Stimulated activated naive CD8-positive, alpha-beta T cell treated with anti-CD3 and anti-CD28 coated beads, Interleukin-15, Interleukin-2, amounts not matched to agents 100 ng/mL and 50 ng/mL, for 24 hours (primary cell): ENCODE measurements around the gene APCDD1L.
"Not testable (repeated sequence)": the region's sequence is repeated elsewhere in the genome, so short reads cannot be mapped to it uniquely, and the experiment has no call there.

ENCODE experiments used
- H3K27ac Mint-ChIP-seq: one replicate; pipeline ENCODE4 v1.8.0; 2021; ENCODE audit warnings: mild to moderate bottlenecking, mixed read lengths
- H3K27me3 Mint-ChIP-seq: one replicate; pipeline ENCODE4 v1.8.0; 2021; ENCODE audit warnings: mixed read lengths
- H3K36me3 Mint-ChIP-seq: one replicate; pipeline ENCODE4 v1.8.0; 2021; ENCODE audit warnings: low read depth, mixed read lengths
- H3K4me1 Mint-ChIP-seq: one replicate; pipeline ENCODE4 v1.8.0; 2021; ENCODE audit warnings: low read depth, mixed read lengths
- H3K4me3 Mint-ChIP-seq: one replicate; pipeline ENCODE4 v1.8.0; 2021; ENCODE audit warnings: mild to moderate bottlenecking, mixed read lengths
- H3K9me3 Mint-ChIP-seq: one replicate; pipeline ENCODE4 v1.8.0; 2021; ENCODE audit warnings: mixed read lengths

Gene APCDD1L

GRCh38 chr20:58512808-58513552 is 2.2 kb downstream of the APCDD1L start:
- H3K36me3 Mint-ChIP-seq: no peaks in the 10 kb centered on the region
- peaks cover 51% of the 10 kb centered on the region for H3K27me3 Mint-ChIP-seq
- H3K4me3 Mint-ChIP-seq: no peak overlapping the region
- H3K4me1 Mint-ChIP-seq: peaks cover 4% of the 10 kb centered on the region
- H3K9me3 Mint-ChIP-seq: no peaks in the 10 kb centered on the region
- no peak overlapping the region for H3K27ac Mint-ChIP-seq

GRCh38 chr20:58511861-58512260 is 3.3 kb downstream of the APCDD1L start:
- H3K9me3 Mint-ChIP-seq: no peaks in the 10 kb centered on the region
- no peaks in the 10 kb centered on the region for H3K36me3 Mint-ChIP-seq
- H3K27me3 Mint-ChIP-seq: peaks cover 40% of the 10 kb centered on the region
- H3K4me1 Mint-ChIP-seq: peaks cover 4% of the 10 kb centered on the region
- H3K27ac Mint-ChIP-seq: no peak overlapping the region
- H3K4me3 Mint-ChIP-seq: no peak overlapping the region

- H3K27me3 Mint-ChIP-seq: peaks cover 37% of the 10 kb centered on the region
- no peaks in the 10 kb centered on the region for H3K9me3 Mint-ChIP-seq
- no peak overlapping the region for H3K4me3 Mint-ChIP-seq
- no peaks in the 10 kb centered on the region for H3K36me3 Mint-ChIP-seq
- H3K27ac Mint-ChIP-seq: no peak overlapping the region
- H3K4me1 Mint-ChIP-seq: peaks cover 4% of the 10 kb centered on the region
Observed at GRCh38 chr20:58511364-58511763, 3.8 kb downstream of the APCDD1L start.

- H3K4me1 Mint-ChIP-seq: peaks cover 4% of the 10 kb centered on the region
- H3K27ac Mint-ChIP-seq: no peak overlapping the region
- no peaks in the 10 kb centered on the region for H3K9me3 Mint-ChIP-seq
- H3K27me3 Mint-ChIP-seq: peaks cover 35% of the 10 kb centered on the region
- no peak overlapping the region for H3K4me3 Mint-ChIP-seq
- H3K36me3 Mint-ChIP-seq: no peaks in the 10 kb centered on the region
Observed at GRCh38 chr20:58510921-58511320, 4.3 kb downstream of the APCDD1L start.

- H3K36me3 Mint-ChIP-seq: peaks cover 4% of the 10 kb centered on the region
- no peak overlapping the region for H3K4me3 Mint-ChIP-seq
- H3K27me3 Mint-ChIP-seq: peaks cover 27% of the 10 kb centered on the region
- no peak overlapping the region for H3K27ac Mint-ChIP-seq
- no peaks in the 10 kb centered on the region for H3K4me1 Mint-ChIP-seq
- peaks cover 5% of the 10 kb centered on the region for H3K9me3 Mint-ChIP-seq
Observed at GRCh38 chr20:58508762-58509395, 6.3 kb downstream of the APCDD1L start.

GRCh38 chr20:58506999-58507398 is 8.2 kb downstream of the APCDD1L start:
- H3K4me1 Mint-ChIP-seq, H3K4me3 Mint-ChIP-seq: not testable (repeated sequence)

GRCh38 chr20:58504566-58504965 is 10.6 kb downstream of the APCDD1L start:
- H3K4me1 Mint-ChIP-seq: no peaks in the 10 kb centered on the region

More at GRCh38 chr20:58506999-58507398, 8.2 kb downstream of the APCDD1L start:
- H3K9me3 Mint-ChIP-seq, H3K36me3 Mint-ChIP-seq, H3K27me3 Mint-ChIP-seq, H3K27ac Mint-ChIP-seq: not testable (repeated sequence)

GRCh38 chr20:58503668-58504067 is 11.5 kb downstream of the APCDD1L start:
- Mint-ChIP-seq H3K27me3 (peaks cover 3% of the 10 kb centered on the region), H3K4me3 (no peak overlapping the region), H3K9me3 (peaks cover 8% of the 10 kb centered on the region), H3K4me1 (no peaks in the 10 kb centered on the region), H3K27ac (no peak overlapping the region), H3K36me3 (peaks cover 4% of the 10 kb centered on the region)

More at GRCh38 chr20:58504566-58504965, 10.6 kb downstream of the APCDD1L start:
- Mint-ChIP-seq H3K9me3 (peaks cover 8% of the 10 kb centered on the region), H3K36me3 (peaks cover 4% of the 10 kb centered on the region), H3K27me3 (peaks cover 3% of the 10 kb centered on the region), H3K27ac (no peak overlapping the region), H3K4me3 (no peak overlapping the region)

GRCh38 chr20:58500256-58500655 is 14.9 kb downstream of the APCDD1L start:
- Mint-ChIP-seq H3K4me3 (no peak overlapping the region), H3K36me3 (no peaks in the 10 kb centered on the region), H3K9me3 (peaks cover 4% of the 10 kb centered on the region), H3K27ac (no peak overlapping the region), H3K27me3 (no peaks in the 10 kb centered on the region), H3K4me1 (no peaks in the 10 kb centered on the region)

- no peaks in the 10 kb centered on the region for H3K36me3 Mint-ChIP-seq
- H3K27me3 Mint-ChIP-seq: no peaks in the 10 kb centered on the region
- no peak overlapping the region for H3K27ac Mint-ChIP-seq
- H3K4me3 Mint-ChIP-seq: no peak overlapping the region
- no peaks in the 10 kb centered on the region for H3K4me1 Mint-ChIP-seq
- no peaks in the 10 kb centered on the region for H3K9me3 Mint-ChIP-seq
Observed at GRCh38 chr20:58498470-58499068, 16.6 kb downstream of the APCDD1L start.

- Mint-ChIP-seq H3K9me3 (no peaks in the 10 kb centered on the region), H3K4me1 (no peaks in the 10 kb centered on the region), H3K27ac (no peak overlapping the region), H3K27me3 (no peaks in the 10 kb centered on the region), H3K4me3 (no peak overlapping the region), H3K36me3 (no peaks in the 10 kb centered on the region)
Observed at GRCh38 chr20:58497724-58498469, 17.3 kb downstream of the APCDD1L start.

GRCh38 chr20:58497076-58497641 is 18.0 kb downstream of the APCDD1L start:
- Mint-ChIP-seq H3K27me3 (no peaks in the 10 kb centered on the region), H3K4me1 (no peaks in the 10 kb centered on the region), H3K27ac (no peak overlapping the region), H3K9me3 (no peaks in the 10 kb centered on the region), H3K4me3 (no peak overlapping the region), H3K36me3 (no peaks in the 10 kb centered on the region)

GRCh38 chr20:58496429-58496769 is 18.8 kb downstream of the APCDD1L start:
- no peaks in the 10 kb centered on the region for H3K4me1 Mint-ChIP-seq

GRCh38 chr20:58495623-58496428 is 19.4 kb downstream of the APCDD1L start:
- Mint-ChIP-seq H3K4me1 (no peaks in the 10 kb centered on the region), H3K27ac (no peak overlapping the region), H3K27me3 (no peaks in the 10 kb centered on the region)

More at GRCh38 chr20:58496429-58496769, 18.8 kb downstream of the APCDD1L start:
- Mint-ChIP-seq H3K9me3 (no peaks in the 10 kb centered on the region), H3K27ac (no peak overlapping the region), H3K36me3 (no peaks in the 10 kb centered on the region), H3K4me3 (no peak overlapping the region), H3K27me3 (no peaks in the 10 kb centered on the region)

More at GRCh38 chr20:58495623-58496428, 19.4 kb downstream of the APCDD1L start:
- H3K9me3 Mint-ChIP-seq: no peaks in the 10 kb centered on the region
- H3K36me3 Mint-ChIP-seq: no peaks in the 10 kb centered on the region
- no peak overlapping the region for H3K4me3 Mint-ChIP-seq
